ENCODE measurements around the gene GABRP.

GABRP gene

GRCh38 chr5:170811719-170812118 is 28.2 kb downstream of the GABRP start:
- no peak for TF ChIP-seq GATA3 (IDR thresholded peaks at IDR 0.05; ENCODE audit: low read depth, low read length)
- TF ChIP-seq GATA2 (IDR thresholded peaks at IDR 0.05; ENCODE audit: low read depth, low read length): no peak

DNA sequence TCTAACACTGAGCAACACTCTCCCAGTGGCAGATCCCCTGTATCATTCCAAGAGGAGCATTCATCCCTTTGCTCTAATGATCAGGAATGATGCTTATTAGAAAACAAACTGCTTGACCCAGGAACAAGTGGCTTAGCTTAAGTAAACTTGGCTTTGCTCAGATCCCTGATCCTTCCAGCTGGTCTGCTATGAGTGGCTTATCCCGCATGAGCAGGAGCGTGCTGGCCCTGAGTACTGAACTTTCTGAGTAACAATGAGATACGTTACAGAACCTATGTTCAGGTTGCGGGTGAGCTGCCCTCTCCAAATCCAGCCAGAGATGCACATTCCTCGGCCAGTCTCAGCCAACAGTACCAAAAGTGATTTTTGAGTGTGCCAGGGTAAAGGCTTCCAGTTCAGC is 29.7 kb downstream of the GABRP start:
- TF ChIP-seq GATA2 (IDR thresholded peaks at IDR 0.05; ENCODE audit: low read depth, low read length) (no peak), GATA3 (IDR thresholded peaks at IDR 0.05; ENCODE audit: low read depth, low read length) (no peak)

- TF ChIP-seq GATA2 (IDR thresholded peaks at IDR 0.05; ENCODE audit: low read depth, low read length) (no peak), GATA3 (IDR thresholded peaks at IDR 0.05; ENCODE audit: low read depth, low read length) (no peak)
These were observed 33.7 kb downstream of the GABRP start for GRCh38 chr5:170817195-170817594.

GRCh38 chr5:170818232-170818631 is 34.7 kb downstream of the GABRP start:
- TF ChIP-seq GATA3 (IDR thresholded peaks at IDR 0.05; ENCODE audit: low read depth, low read length) (no peak), GATA2 (IDR thresholded peaks at IDR 0.05; ENCODE audit: low read depth, low read length) (no peak)

DNA sequence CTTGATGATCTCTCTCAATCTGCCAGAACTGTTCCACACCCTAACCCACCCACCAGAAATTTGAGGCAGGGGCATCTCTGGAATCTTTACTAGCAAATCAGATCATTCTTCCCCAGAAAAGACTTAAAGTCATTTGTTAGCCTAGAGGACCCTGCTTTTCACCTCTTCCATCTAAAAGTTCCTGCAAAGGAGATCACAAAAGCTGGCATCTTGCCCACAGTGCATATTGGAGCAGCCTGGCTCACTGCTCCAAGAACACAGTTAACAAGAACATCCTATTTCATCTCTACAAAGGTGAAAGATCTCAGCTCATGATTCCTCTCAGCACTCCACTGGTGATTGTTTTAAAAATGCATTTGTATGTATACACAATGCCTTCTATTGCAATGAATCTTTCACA is 36.3 kb downstream of the GABRP start:
- no peak for TF ChIP-seq GATA2 (IDR thresholded peaks at IDR 0.05; ENCODE audit: low read depth, low read length)
- no peak for TF ChIP-seq GATA3 (IDR thresholded peaks at IDR 0.05; ENCODE audit: low read depth, low read length)

DNA sequence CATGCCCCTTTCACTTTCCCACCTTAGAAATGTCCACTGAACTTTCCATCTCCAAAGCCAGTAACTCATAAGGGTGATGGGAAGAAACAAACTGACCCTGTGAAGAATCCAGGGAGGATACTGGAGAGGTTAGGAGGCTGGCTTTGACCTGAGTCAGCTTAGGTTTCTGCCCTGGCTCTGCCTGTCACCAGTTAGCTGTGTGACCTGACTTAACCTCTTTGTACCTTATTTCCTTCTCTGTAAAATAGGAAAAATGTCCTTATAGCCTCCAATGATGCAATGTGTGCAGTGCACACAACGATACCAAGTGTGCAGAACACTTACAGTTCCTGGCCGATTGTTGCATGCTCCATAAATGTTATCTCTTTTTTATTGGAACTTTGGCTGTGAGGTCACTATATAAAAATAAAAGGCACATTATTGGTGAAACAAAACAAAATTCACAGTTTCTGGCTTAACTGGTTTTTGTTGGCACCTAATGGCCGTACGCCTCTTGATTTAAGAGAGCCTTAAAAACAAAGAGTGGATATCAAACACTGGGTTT is 37.8 kb downstream of the GABRP start:
- no peak for TF ChIP-seq GATA2 (IDR thresholded peaks at IDR 0.05; ENCODE audit: low read depth, low read length)
- TF ChIP-seq GATA3 (IDR thresholded peaks at IDR 0.05; ENCODE audit: low read depth, low read length): no peak

GRCh38 chr5:170826117-170826516 is 42.6 kb downstream of the GABRP start:
- TF ChIP-seq GATA2 (IDR thresholded peaks at IDR 0.05; ENCODE audit: low read depth, low read length) (no peak), GATA3 (IDR thresholded peaks at IDR 0.05; ENCODE audit: low read depth, low read length) (no peak)

DNA sequence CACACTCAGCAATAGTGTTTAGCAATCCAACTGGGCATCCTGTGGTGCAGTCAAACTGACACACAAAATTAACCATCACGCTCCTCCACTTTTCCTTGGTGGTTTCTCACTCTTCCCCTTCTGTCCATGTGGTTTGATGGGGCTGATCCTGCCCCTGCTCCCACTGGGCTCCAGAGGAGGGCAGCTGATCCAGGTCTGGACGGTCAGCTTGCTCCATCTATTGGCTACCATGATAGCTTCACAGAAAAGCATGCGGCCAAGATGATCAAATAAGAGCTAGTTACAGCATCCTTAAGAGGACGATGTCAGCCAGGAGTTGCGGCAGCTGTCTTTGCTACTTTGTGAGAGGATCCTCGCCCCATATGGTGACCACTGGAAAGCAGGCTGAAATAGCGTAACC is 48.7 kb downstream of the GABRP start:
- TF ChIP-seq GATA2 (IDR thresholded peaks at IDR 0.05; ENCODE audit: low read depth, low read length) (no peak), GATA3 (IDR thresholded peaks at IDR 0.05; ENCODE audit: low read depth, low read length) (no peak)

GRCh38 chr5:170836226-170836625 is 52.7 kb downstream of the GABRP start:
- no peak for TF ChIP-seq GATA2 (IDR thresholded peaks at IDR 0.05; ENCODE audit: low read depth, low read length)
- no peak for TF ChIP-seq GATA3 (IDR thresholded peaks at IDR 0.05; ENCODE audit: low read depth, low read length)

DNA sequence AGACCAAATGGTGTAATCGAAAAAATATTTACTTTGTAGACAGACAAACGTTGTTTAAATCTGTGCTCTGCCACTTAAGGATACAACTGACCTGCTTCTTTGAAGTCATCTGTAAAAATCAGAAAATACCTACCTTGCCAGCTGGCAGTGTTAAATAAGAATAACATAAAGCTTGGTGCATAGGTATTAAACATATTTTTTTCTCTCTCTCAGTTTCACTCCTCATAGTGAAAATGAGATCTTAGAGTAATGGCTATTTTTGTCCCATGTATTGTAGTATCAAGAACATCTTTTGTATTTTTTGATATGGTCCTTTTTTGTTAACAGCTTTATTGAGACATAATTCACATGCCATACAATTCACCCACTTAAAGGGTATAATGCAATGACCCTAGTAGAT is 60.3 kb downstream of the GABRP start:
- TF ChIP-seq GATA2 (IDR thresholded peaks at IDR 0.05; ENCODE audit: low read depth, low read length) (no peak), GATA3 (IDR thresholded peaks at IDR 0.05; ENCODE audit: low read depth, low read length) (no peak)

DNA sequence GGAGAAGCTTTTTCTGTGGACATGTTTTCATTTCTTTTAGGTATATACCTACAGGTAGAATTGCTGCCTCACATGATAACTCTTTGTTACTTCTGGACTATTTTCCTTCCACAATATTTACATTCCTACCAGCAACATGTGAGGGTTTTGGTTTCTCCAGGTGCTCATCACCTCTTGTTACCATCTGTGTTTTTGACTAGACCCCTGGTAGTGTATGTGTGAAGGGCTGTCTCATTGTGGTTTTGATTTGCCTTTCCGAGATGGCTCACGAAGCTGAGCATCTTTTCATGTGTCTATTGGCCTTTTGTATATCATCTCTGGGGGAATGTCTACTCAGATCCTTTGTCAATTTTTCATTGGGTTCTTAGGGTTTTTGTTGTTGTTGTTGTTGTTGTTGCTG is 61.1 kb downstream of the GABRP start:
- no peak for TF ChIP-seq GATA3 (IDR thresholded peaks at IDR 0.05; ENCODE audit: low read depth, low read length)
- TF ChIP-seq GATA2 (IDR thresholded peaks at IDR 0.05; ENCODE audit: low read depth, low read length): no peak

- TF ChIP-seq GATA2 (IDR thresholded peaks at IDR 0.05; ENCODE audit: low read depth, low read length) (no peak; the same call in 1 of the 2 replicates), GATA3 (IDR thresholded peaks at IDR 0.05; ENCODE audit: low read depth, low read length) (no peak)
These were observed 62.9 kb downstream of the GABRP start for GRCh38 chr5:170846416-170846815.

- TF ChIP-seq GATA3 (IDR thresholded peaks at IDR 0.05; ENCODE audit: low read depth, low read length) (no peak), GATA2 (IDR thresholded peaks at IDR 0.05; ENCODE audit: low read depth, low read length) (no peak)
These were observed 63.3 kb downstream of the GABRP start for GRCh38 chr5:170846846-170847245.

- TF ChIP-seq GATA3 (IDR thresholded peaks at IDR 0.05; ENCODE audit: low read depth, low read length): no peak
These were observed 64.5 kb downstream of the GABRP start for GRCh38 chr5:170848033-170848432.

GRCh38 chr5:170849374-170849773 is 65.8 kb downstream of the GABRP start:
- TF ChIP-seq GATA2 (IDR thresholded peaks at IDR 0.05; ENCODE audit: low read depth, low read length): no peak
- TF ChIP-seq GATA3 (IDR thresholded peaks at IDR 0.05; ENCODE audit: low read depth, low read length): no peak

DNA sequence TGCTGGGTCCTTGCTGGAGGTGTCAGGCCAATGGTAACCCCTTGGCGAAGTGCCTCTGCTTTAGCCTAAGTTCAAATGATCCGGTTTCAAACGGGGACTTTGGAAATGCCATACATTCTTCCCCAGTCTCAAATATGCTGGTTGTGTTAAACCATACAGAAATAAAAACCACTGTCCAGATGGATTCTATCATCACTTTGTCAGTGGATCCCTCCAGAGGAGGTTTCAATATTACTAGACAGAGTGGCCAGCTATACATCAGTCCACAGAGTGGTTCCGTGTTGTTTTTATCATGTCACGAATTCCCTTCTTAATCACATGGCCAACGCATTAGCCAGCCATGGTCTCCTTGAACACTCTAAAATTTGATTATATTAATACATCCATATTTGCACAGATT is 71.0 kb downstream of the GABRP start:
- TF ChIP-seq GATA2 (IDR thresholded peaks at IDR 0.05; ENCODE audit: low read depth, low read length): no peak
- TF ChIP-seq GATA3 (IDR thresholded peaks at IDR 0.05; ENCODE audit: low read depth, low read length): no peak
